K562 (cell line): ENCODE data around the gene CGB8. TPM values are rescaled to one million over a fixed set of nuclear protein-coding genes. Genes with fewer than 3 reads are reported as not detected.
A peak's percentile ranks its signal among the peaks of the same experiment; 100 is the strongest.

Source experiments
- ATAC-seq: fragments of 200-7000 bp; cut with Tn5 transposase; 3 replicates; pipeline ENCODE4 v1.9.1; 2020; ENCODE audit warnings: moderate library complexity
- BruUV-seq: library from RNA; stranded (reverse); fragments of 400-500 nt; replicated peaks from 2 replicates; lab custom pipeline; 2021; lab: Mats Ljungman, UMichigan
- CTCF ChIA-PET: fragments of 300-600 bp; formaldehyde crosslinking; extraction: SDS; loops from one replicate; lab custom pipeline; 2021; ENCODE audit warnings: low intra/inter-chr PET ratio; lab: Yijun Ruan, JAX
- POLR2A ChIA-PET: fragments of 300-600, 350-650 bp; sonication (Branson Sonifier 250); formaldehyde crosslinking; extraction: SDS; loops from one replicate; lab custom pipeline; 2021; ENCODE audit warnings: antibody characterized with exemption, inconsistent platforms; lab: Yijun Ruan, JAX
- DNase-seq, 4 experiments: peaks; one replicate each; pipeline versions ENCODE4 v3.0.0 to v3.0.0-alpha.2; 2011 to 2018; ENCODE audit warnings: low spot score in 3 of 4, mixed read lengths in 3 of 4; ENCODE audit errors: extremely low read depth in 1 of 4
- FAIRE-seq: peaks from 2 replicates; lab custom pipeline; 2011; peaks lifted over from hg19 to GRCh38; lab: Jason Lieb, UNC
- H2AFZ ChIP-seq: 2 replicates; pipeline ENCODE4 v1.6.0; 2011; ENCODE audit warnings: low read depth, low read length, control low read depth, inconsistent platforms
- H3K27ac ChIP-seq: fragments of 200-600 bp; 3 replicates; pipeline ENCODE4 v1.8.0; 2011; ENCODE audit warnings: low read depth, mild to moderate bottlenecking, control low read depth, inconsistent platforms, low read length, moderate library complexity, mixed read lengths; ENCODE audit errors: extremely low read depth
- H3K27me3 ChIP-seq, 2 experiments: fragments of 300-600 bp in 1 of 2; 2 replicates in 1 of 2; 3 replicates in 1 of 2; pipeline versions ENCODE4 v1.6.0 to v1.8.0; 2011; ENCODE audit warnings: inconsistent platforms in 2 of 2, low read length in 2 of 2, mild to moderate bottlenecking in 1 of 2, mixed read lengths in 1 of 2, moderate library complexity in 1 of 2; ENCODE audit not compliant: control insufficient read depth in 2 of 2, insufficient read depth in 2 of 2
- H3K36me3 ChIP-seq: fragments of 300-600 bp; 3 replicates; pipeline ENCODE4 v1.8.0; 2011; ENCODE audit warnings: mild to moderate bottlenecking, low read length, inconsistent platforms; ENCODE audit not compliant: control insufficient read depth, insufficient read depth
- H3K4me1 ChIP-seq, 2 experiments: fragments of 200-600 bp in 1 of 2; replicated peaks in 1 of 2; 2 replicates in 1 of 2; 3 replicates in 1 of 2; pipeline versions ENCODE4 v1.5.1 to v1.8.0; 2011; ENCODE audit warnings: inconsistent platforms in 2 of 2, low read length in 2 of 2, mild to moderate bottlenecking in 1 of 2, mixed read lengths in 1 of 2, moderate library complexity in 1 of 2; ENCODE audit not compliant: control insufficient read depth in 2 of 2, insufficient read depth in 2 of 2
- H3K4me2 ChIP-seq: 2 replicates; pipeline ENCODE4 v1.6.1; 2011; ENCODE audit warnings: low read length, control low read depth, inconsistent platforms, mixed read lengths; ENCODE audit not compliant: insufficient read depth
- H3K4me3 ChIP-seq: fragments of 200-600 bp; sonication (generic), shearing (Covaris generic); 2 replicates; pipeline ENCODE4 v1.5.1; 2016; ENCODE audit warnings: control low read depth, inconsistent platforms
- H3K79me2 ChIP-seq: fragments of 200-600 bp; 3 replicates; pipeline ENCODE4 v1.8.0; 2011; ENCODE audit warnings: low read length, inconsistent platforms; ENCODE audit not compliant: control insufficient read depth, insufficient read depth
- H3K9ac ChIP-seq, 2 experiments: 2 replicates each; pipeline versions ENCODE4 v1.6.0 to v1.6.1; 2011; ENCODE audit warnings: low read depth in 2 of 2, low read length in 2 of 2, control low read depth in 1 of 2, inconsistent platforms in 1 of 2, mild to moderate bottlenecking in 1 of 2, mixed read lengths in 1 of 2; ENCODE audit not compliant: insufficient read depth in 1 of 2
- H3K9me1 ChIP-seq: one replicate; pipeline ENCODE4 v1.6.0; 2011; ENCODE audit warnings: inconsistent platforms, mild to moderate bottlenecking, low read length, moderate library complexity; ENCODE audit not compliant: control insufficient read depth, insufficient read depth
- H3K9me3 ChIP-seq: replicated peaks from 2 replicates; pipeline ENCODE4 v1.5.1; 2011; ENCODE audit warnings: low read depth, low read length, inconsistent platforms; ENCODE audit not compliant: control insufficient read depth, insufficient read depth
- H4K20me1 ChIP-seq: replicated peaks from 2 replicates; pipeline ENCODE4 v1.6.1; 2011; ENCODE audit warnings: low read length, inconsistent platforms, mixed read lengths; ENCODE audit not compliant: control insufficient read depth, insufficient read depth
- NBN ChIP-seq: fragments of 450-650 bp; IDR thresholded peaks from 2 replicates; pipeline ENCODE4 v1.6.1; 2016; ENCODE audit warnings: low read depth, mild to moderate bottlenecking
- POLR2G ChIP-seq: fragments of 200-400 bp; formaldehyde crosslinking; IDR thresholded peaks from 2 replicates; pipeline ENCODE4 v1.6.1; 2017; ENCODE audit warnings: low read depth, mild to moderate bottlenecking, antibody characterized with exemption, low read length, moderate library complexity
- RBFOX2 ChIP-seq: fragments of 200-400 bp; formaldehyde crosslinking; IDR thresholded peaks from 2 replicates; pipeline ENCODE4 v1.6.1; 2017; ENCODE audit warnings: low read depth, mild to moderate bottlenecking, low read length, moderate library complexity
- RBM22 ChIP-seq: fragments of 200-400 bp; formaldehyde crosslinking; IDR thresholded peaks from 2 replicates; pipeline ENCODE4 v1.6.1; 2018; ENCODE audit warnings: low read length, low read depth; ENCODE audit not compliant: poor library complexity, severe bottlenecking
- ZNF512 ChIP-seq: IDR thresholded peaks from 2 replicates; pipeline ENCODE4 v1.6.1; 2016; ENCODE audit warnings: missing genetic modification characterization, missing compliant biosample characterization
- WGBS: fragments of 100-300 bp; shearing (Covaris generic); methylation state at CpG from one replicate; pipeline ENCODE4 v1.1.6; 2016; ENCODE audit warnings: low coverage, mixed read lengths; ENCODE audit not compliant: insufficient coverage; ENCODE audit errors: missing lambda C conversion rate; 5-methylcytosine and 5-hydroxymethylcytosine counted together
- in situ Hi-C: fragments of 300-500 bp; cut with MboI; formaldehyde crosslinking; loops from 4 replicates; pipeline ENCODE4 v1.15.0; 2018; ENCODE audit warnings: inconsistent platforms, mixed read lengths
- intact Hi-C: fragments of 100-400 bp; cut with micrococcal nuclease; formaldehyde crosslinking; loops from 2 replicates; pipeline ENCODE4 v1.14.2; 2022
- polyA plus RNA-seq, 8 experiments: library from polyadenylated mRNA; depleted of rRNA in 4 of 8; stranded (reverse) in 5 of 8; unstranded in 3 of 8; fragments of >200 nt; fragmentation: Nextera tagmentation in 2 of 8; fragmentation: Illumina TruSeq in 1 of 8; extraction: Ambion mirVana in 2 of 8; extraction: Trizol in 1 of 8; gene quantifications; 2 replicates each; pipeline versions ENCODE4 v1.2.1 to v1.2.3, GENCODE V29; 2011 to 2014; ENCODE audit warnings: inconsistent platforms in 1 of 8, missing spikeins in 1 of 8
- total RNA-seq, 7 experiments: library from RNA; depleted of rRNA in 6 of 7; stranded (reverse); fragments of >200 nt in 6 of 7; fragmentation: Illumina TruSeq in 2 of 7; extraction: Trizol in 2 of 7; gene quantifications; 2 replicates each; pipeline versions ENCODE4 v1.2.1 to v1.2.3, GENCODE V29; 2011 to 2021; ENCODE audit warnings: low replicate concordance in 1 of 7

The CGB8 gene
- total and polyA plus RNA-seq, 9 of the 15 experiments (the other 6 are each of a cell fraction or from before 2014, with no cell fraction given), result not detected

- H3K4me2 ChIP-seq, result no peak overlapping the region
- ATAC-seq, result no peak
- H3K9ac ChIP-seq, result no peak overlapping the region
- H4K20me1 ChIP-seq, result peaks cover 29% of the 10 kb centered on the region
- no peaks in the 10 kb centered on the region; a peak in 2 of 5 replicates for H3K4me1 ChIP-seq
- intact Hi-C loops (no loop called here), in situ Hi-C loops (loop anchor here (5.0 kb wide), 1 partner anchor 98 kb away; no protein-coding TSS in a partner anchor)
- peaks cover 100% of the 10 kb centered on the region for H3K36me3 ChIP-seq
- CTCF ChIA-PET, result no interaction called here
- no peaks in the 10 kb centered on the region for H3K27me3 ChIP-seq
- BruUV-seq, result no TSS peak
- no peak overlapping the region for H3K27ac ChIP-seq
- TF ChIP-seq POLR2G (peak; percentile 54), RBFOX2 (peak; percentile 62), ZNF512 (no peak), RBM22 (no peak), NBN (no peak)
- H2AFZ ChIP-seq, result no peak overlapping the region
- no peak overlapping the region for H3K4me3 ChIP-seq
- no peaks in the 10 kb centered on the region for H3K9me3 ChIP-seq
- 90% methylated on average over 22 of the region's 23 CpGs for WGBS
- no peak for FAIRE-seq
- no peak for DNase-seq
- H3K79me2 ChIP-seq, result peaks cover 73% of the 10 kb centered on the region
- H3K9me1 ChIP-seq, result no peaks in the 10 kb centered on the region
- POLR2A ChIA-PET, result interaction anchor here (0.5 to 2.4 kb wide), 11 partner anchors 8 to 1127 kb away, joined by 3 to 14 read pairs (median 3); no protein-coding TSS in a partner anchor
These were observed 45.9 kb upstream of the CGB8 start for GRCh38 chr19:49094505-49095482.
